Peyer's patch (tissue), 4 donors: ENCODE measurements around the gene SAMD1. TPM values are rescaled to one million over a fixed set of nuclear protein-coding genes. Genes with fewer than 3 reads are reported as not detected.
A peak's percentile ranks its signal among the peaks of the same experiment; 100 is the strongest.

Source experiments
- DNase-seq, 3 donors: peaks; one replicate each; pipeline ENCODE4 v3.0.0-alpha.2; 2017 to 2019
- H3K27ac ChIP-seq, 4 donors: fragments of 200-600 bp; sonication (generic); one replicate each; pipeline ENCODE4 v1.5.1; 2016 to 2019
- H3K27me3 ChIP-seq, 2 donors: fragments of 200-600 bp; sonication (generic); one replicate each; pipeline ENCODE4 v1.5.1; 2019
- H3K36me3 ChIP-seq, 3 donors: fragments of 200-600 bp; sonication (generic); one replicate each; pipeline ENCODE4 v1.5.1; 2016 to 2019
- H3K4me1 ChIP-seq, 4 donors: fragments of 200-600 bp; sonication (generic); one replicate each; pipeline ENCODE4 v1.5.1; 2016 to 2019
- H3K4me3 ChIP-seq, 4 donors: fragments of 200-600 bp; sonication (generic); 1 replicate in 3 of 4; 2 replicates in 1 of 4; pipeline ENCODE4 v1.5.1; 2016 to 2019; ENCODE audit warnings: mild to moderate bottlenecking in 1 of 4
- H3K9me3 ChIP-seq, 4 donors: fragments of 200-600 bp; sonication (generic); one replicate each; pipeline ENCODE4 v1.5.1; 2016 to 2019; ENCODE audit warnings: mild to moderate bottlenecking in 1 of 4
- CTCF ChIP-seq, 6 experiments: fragments of 450-650 bp in 4 of 6; fragments of 200-600 bp in 2 of 6; sonication (generic) in 1 of 6; IDR thresholded peaks; one replicate each; pipeline ENCODE4 v1.5.1; 2017 to 2019; ENCODE audit warnings: antibody characterized with exemption in 6 of 6, mild to moderate bottlenecking in 3 of 6, moderate library complexity in 1 of 6
- POLR2A ChIP-seq, 2 donors: fragments of 450-650 bp; IDR thresholded peaks; one replicate each; pipeline ENCODE4 v1.5.1; 2017; ENCODE audit warnings: antibody characterized with exemption in 2 of 2, mild to moderate bottlenecking in 2 of 2, moderate library complexity in 2 of 2
- total RNA-seq, 4 donors: library from RNA; depleted of rRNA; stranded (reverse); fragments of >200 nt; gene quantifications; one replicate each; pipeline ENCODE4 v1.1.0, GENCODE V29; 2016

Gene SAMD1
- 10 to 100 TPM; 28.9 to 64.4 (median 33.9) TPM for total RNA-seq

DNA sequence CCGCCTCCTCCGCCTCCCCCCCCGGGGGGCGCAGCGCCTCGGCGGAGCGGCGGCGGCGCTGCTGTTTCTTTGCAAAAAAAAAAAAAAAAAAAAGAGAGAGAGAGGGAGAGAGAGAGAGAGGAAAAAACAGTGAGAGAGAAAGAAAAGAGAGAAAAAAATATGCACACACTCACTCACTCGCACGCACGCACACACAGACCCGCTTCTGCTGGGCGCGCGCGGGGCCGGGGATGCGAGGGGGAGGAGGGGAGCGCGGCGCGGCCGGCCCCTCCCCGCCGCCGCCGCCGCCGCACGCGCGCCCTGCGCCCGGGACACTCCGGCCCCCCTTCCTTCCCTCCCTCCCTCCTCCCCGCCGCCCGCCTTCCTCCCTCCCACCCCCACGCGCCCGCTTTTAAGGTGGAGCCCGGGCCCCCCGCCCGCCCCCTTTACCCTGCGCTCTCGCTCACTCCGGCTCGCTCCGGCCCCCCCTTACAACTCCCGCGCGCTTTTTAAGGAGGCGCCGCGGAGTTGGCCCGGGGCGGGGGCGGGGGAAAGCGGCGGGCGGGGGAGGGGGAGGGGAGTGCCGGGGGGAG is at the start of gene SAMD1:
SAMD1 (minus strand) TSS at position 243 of the 572 bp plus-strand sequence.
- no peak for TF ChIP-seq CTCF (IDR thresholded peaks at IDR 0.05)
- TF ChIP-seq POLR2A (IDR thresholded peaks at IDR 0.05) = no peak
- no peaks in the 10 kb centered on the region for H3K27me3 ChIP-seq
- peaks cover 0 to 6% (median 0%) of the 10 kb centered on the region in 4 donors for H3K9me3 ChIP-seq
- peaks cover 0 to 12% (median 0%) of the 10 kb centered on the region in 3 donors for H3K36me3 ChIP-seq
- peak within 1 kb of the TSS; percentile 81 to 99 (median 96) for H3K27ac ChIP-seq
- peaks cover 0 to 12% (median 6%) of the 10 kb centered on the region in 4 donors for H3K4me1 ChIP-seq
- H3K4me3 ChIP-seq = peak within 1 kb of the TSS; percentile 66 to 99 (median 88)
- DNase-seq = peak; percentile 89 to 96 (median 91)

GRCh38 chr19:14139944-14140343 is 49.4 kb upstream of the SAMD1 start:
- no peak overlapping the region for H3K4me3 ChIP-seq
- H3K36me3 ChIP-seq = no peaks in the 10 kb centered on the region
- no peaks in the 10 kb centered on the region for H3K27me3 ChIP-seq
- TF ChIP-seq CTCF (IDR thresholded peaks at IDR 0.05) (no peak), POLR2A (IDR thresholded peaks at IDR 0.05) (no peak)
- no peaks in the 10 kb centered on the region for H3K9me3 ChIP-seq
- H3K4me1 ChIP-seq = peaks cover 0 to 26% (median 3%) of the 10 kb centered on the region in 4 donors
- DNase-seq = no peak
- H3K27ac ChIP-seq = no peak overlapping the region

- Histone ChIP-seq H3K27me3 (no peaks in the 10 kb centered on the region), H3K4me3 (no peak overlapping the region), H3K9me3 (no peaks in the 10 kb centered on the region), H3K27ac (peak overlapping the region in 2 of 4 donors; percentile 38 to 99), H3K36me3 (no peaks in the 10 kb centered on the region), H3K4me1 (peaks cover 0 to 26% (median 3%) of the 10 kb centered on the region in 4 donors)
- TF ChIP-seq POLR2A (IDR thresholded peaks at IDR 0.05) (no peak), CTCF (IDR thresholded peaks at IDR 0.05) (no peak)
- DNase-seq = no peak
Observed at GRCh38 chr19:14138576-14139265, 48.2 kb upstream of the SAMD1 start.

DNA sequence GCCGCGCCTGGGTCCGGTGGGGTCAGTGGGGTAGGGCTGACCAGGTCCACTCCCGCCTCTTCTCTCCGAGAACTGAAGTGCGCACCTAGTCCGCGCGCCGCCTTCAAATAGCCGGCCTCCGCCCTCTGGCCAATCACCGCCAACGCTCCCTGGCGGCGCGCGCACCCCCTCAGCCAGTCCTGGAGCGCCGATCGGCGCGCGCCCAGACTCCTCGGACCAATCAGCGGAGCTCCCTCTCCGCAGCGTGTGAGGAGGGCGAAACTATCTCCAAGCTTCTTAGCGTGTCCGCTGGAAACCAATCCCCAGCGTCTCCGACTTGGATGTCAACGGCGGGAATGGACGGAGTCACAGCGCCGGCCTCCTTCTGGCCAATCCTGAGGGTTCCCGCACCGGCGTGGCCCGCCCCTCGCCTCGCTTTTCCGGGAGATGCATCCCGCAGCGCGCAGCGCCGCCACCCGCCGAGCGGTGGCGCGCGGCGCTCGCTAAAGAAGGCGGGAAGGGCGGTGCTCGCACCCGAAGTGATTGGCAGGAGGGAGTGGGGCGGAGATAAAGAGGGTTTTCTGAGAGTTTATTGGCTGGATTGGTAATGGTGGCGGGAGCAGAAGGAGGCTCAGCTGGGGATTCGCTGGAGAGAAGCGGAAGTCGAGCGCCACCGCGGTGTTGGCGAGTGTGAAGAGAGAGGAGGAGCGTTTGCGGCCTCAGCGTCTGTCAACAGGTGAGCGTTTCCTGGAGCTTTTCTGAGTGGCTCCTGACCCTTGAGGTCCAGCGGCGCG is 46.1 kb upstream of the SAMD1 start, which contains the start of gene ASF1B:
ASF1B (minus strand) TSS at position 81 of the 773 bp plus-strand sequence. CDS start 133 bp downstream, outside the sequence.
- DNase-seq = peak; percentile 96 to 99 (median 99)
- Histone ChIP-seq H3K4me1 (peaks cover 0 to 26% (median 3%) of the 10 kb centered on the region in 4 donors), H3K4me3 (peak within 1 kb of the TSS; percentile 73 to 85 (median 76)), H3K9me3 (no peaks in the 10 kb centered on the region), H3K27ac (peak within 1 kb of the TSS; percentile 94 to 99 (median 98)), H3K36me3 (no peaks in the 10 kb centered on the region), H3K27me3 (no peaks in the 10 kb centered on the region)
- TF ChIP-seq CTCF (IDR thresholded peaks at IDR 0.05) = peak; percentile 81 to 97 (median 88)
- peak; percentile 74 to 75 for TF ChIP-seq POLR2A (IDR thresholded peaks at IDR 0.05)

GRCh38 chr19:14135985-14136508 is 45.5 kb upstream of the SAMD1 start:
- TF ChIP-seq CTCF (IDR thresholded peaks at IDR 0.05) (no peak), POLR2A (IDR thresholded peaks at IDR 0.05) (no peak)
- Histone ChIP-seq H3K36me3 (no peaks in the 10 kb centered on the region), H3K27ac (peak overlapping the region; percentile 37 to 96 (median 74)), H3K9me3 (no peaks in the 10 kb centered on the region), H3K27me3 (no peaks in the 10 kb centered on the region), H3K4me1 (peaks cover 0 to 26% (median 3%) of the 10 kb centered on the region in 4 donors), H3K4me3 (peak overlapping the region; percentile 60 to 85 (median 74))
- DNase-seq = no peak
